HG03025 (cell line): Measurements from ENCODE around the gene PPP1R10.
"Not testable (repeated sequence)": the region's sequence is repeated elsewhere in the genome, so short reads cannot be mapped to it uniquely, and the experiment has no call there.

Experiments used
- ATAC-seq: cut with Tn5 transposase; IDR thresholded peaks from one replicate; pipeline ENCODE4 v1.9.1; 2021; ENCODE audit warnings: mild to moderate bottlenecking, moderate library complexity; ENCODE audit not compliant: unreplicated experiment, low FRiP score

PPP1R10 gene

GRCh38 chr6:30616811-30617564, at the start of gene PPP1R10:
PPP1R10 (minus strand) TSS chr6:30617243; CDS start chr6:30609944, 7,299 bp downstream.
- peak; percentile 81 for ATAC-seq

GRCh38 chr6:30666300-30666699, 49.3 kb upstream of the PPP1R10 start:
- not testable (repeated sequence) for ATAC-seq

- no peak for ATAC-seq
Observed at GRCh38 chr6:30664994-30665767, 48.1 kb upstream of the PPP1R10 start.

GRCh38 chr6:30657922-30658321, 40.9 kb upstream of the PPP1R10 start:
- not testable (repeated sequence) for ATAC-seq

GRCh38 chr6:30657454-30657853, 40.4 kb upstream of the PPP1R10 start:
- no peak for ATAC-seq

- no peak for ATAC-seq
Observed at GRCh38 chr6:30656513-30656912, 39.5 kb upstream of the PPP1R10 start.

GRCh38 chr6:30655743-30656094, 38.7 kb upstream of the PPP1R10 start:
- no peak for ATAC-seq

- ATAC-seq = no peak
Observed at GRCh38 chr6:30654798-30655742, 38.0 kb upstream of the PPP1R10 start.

- ATAC-seq = no peak
Observed at GRCh38 chr6:30651143-30651542, 34.1 kb upstream of the PPP1R10 start.

GRCh38 chr6:30647242-30648116, 30.4 kb upstream of the PPP1R10 start:
- ATAC-seq = peak; percentile 55

GRCh38 chr6:30646450-30647241, 29.6 kb upstream of the PPP1R10 start, which contains the start of gene C6orf136:
C6orf136 (plus strand) TSS chr6:30647133; CDS start chr6:30647232, 99 bp downstream.
- ATAC-seq = peak; percentile 42

- no peak for ATAC-seq
Observed at GRCh38 chr6:30645989-30646388, 28.9 kb upstream of the PPP1R10 start.

- ATAC-seq = no peak
Observed at GRCh38 chr6:30644769-30645168, 27.7 kb upstream of the PPP1R10 start.

- ATAC-seq = no peak
Observed at GRCh38 chr6:30643656-30644055, 26.6 kb upstream of the PPP1R10 start.

- ATAC-seq = no peak
Observed at GRCh38 chr6:30641048-30641447, 24.0 kb upstream of the PPP1R10 start.

GRCh38 chr6:30640481-30640880, 23.4 kb upstream of the PPP1R10 start:
- ATAC-seq = no peak

- ATAC-seq = no peak
Observed at GRCh38 chr6:30635834-30636233, 18.8 kb upstream of the PPP1R10 start.

GRCh38 chr6:30626484-30627366, 9.7 kb upstream of the PPP1R10 start, which contains the start of gene ATAT1:
ATAT1 (plus strand) TSS chr6:30626874.
- peak; percentile 78 for ATAC-seq
